ENCODE measurements around the gene TMEM129.

TMEM129 gene

DNA sequence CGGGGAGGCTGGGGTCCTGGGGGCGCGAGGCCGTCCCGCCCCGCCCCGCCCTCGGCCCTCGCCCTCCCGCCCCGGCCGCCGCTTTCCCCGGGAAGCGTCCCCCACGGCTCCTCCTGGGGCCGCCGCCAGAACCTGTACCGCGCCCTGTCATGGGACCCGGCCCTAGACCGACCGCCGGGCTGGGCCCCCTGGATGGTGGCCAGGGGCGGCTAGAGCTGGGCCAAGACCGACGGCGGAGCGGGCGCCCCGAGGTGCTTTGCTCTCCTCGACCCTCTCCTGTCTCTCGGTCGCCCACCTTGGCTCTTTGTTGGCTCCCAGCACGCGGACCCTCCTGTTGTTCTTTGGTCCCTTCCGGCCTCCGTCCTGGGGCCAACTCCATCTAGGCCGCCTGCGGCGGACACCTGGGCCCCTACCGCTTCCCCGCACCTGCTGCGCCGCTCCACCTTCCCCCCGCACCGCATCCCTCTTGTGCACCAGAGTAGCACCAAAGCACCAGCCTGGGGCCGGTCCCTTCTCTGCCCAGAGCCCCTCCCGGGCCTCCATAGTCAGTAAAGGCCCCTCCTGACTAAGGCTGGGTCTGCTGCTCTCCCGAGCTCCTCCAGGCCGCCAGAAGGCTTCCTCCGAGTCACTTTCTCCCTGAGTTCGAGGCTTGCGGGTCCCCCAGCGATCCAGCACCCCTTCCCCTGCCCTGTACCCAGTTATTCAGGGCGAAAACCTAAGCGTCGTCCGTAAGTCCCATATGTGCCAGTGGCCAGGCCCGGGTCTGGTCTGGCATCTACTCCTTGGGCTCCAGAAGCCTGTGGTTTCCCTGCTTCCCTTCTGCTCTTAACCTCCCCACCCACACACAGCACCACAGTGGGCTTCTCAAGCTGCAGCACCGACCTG lies 785 bp upstream of the TMEM129 start:
- DNase-seq, result no peak

- DNase-seq, result peak in 29 of 51 donors; percentile 6 to 76 (median 44)
These were observed 750 bp downstream of the TMEM129 start for GRCh38 chr4:1720163-1720983.

GRCh38 chr4:1718095-1718850 lies 2.9 kb downstream of the TMEM129 start:
- DNase-seq, result no peak

- DNase-seq, result no peak
These were observed 3.7 kb downstream of the TMEM129 start for GRCh38 chr4:1717129-1718094.

- no peak for DNase-seq
These were observed 4.8 kb downstream of the TMEM129 start for GRCh38 chr4:1716065-1716945.

GRCh38 chr4:1715002-1715758 lies 5.9 kb downstream of the TMEM129 start:
- no peak for DNase-seq

DNA sequence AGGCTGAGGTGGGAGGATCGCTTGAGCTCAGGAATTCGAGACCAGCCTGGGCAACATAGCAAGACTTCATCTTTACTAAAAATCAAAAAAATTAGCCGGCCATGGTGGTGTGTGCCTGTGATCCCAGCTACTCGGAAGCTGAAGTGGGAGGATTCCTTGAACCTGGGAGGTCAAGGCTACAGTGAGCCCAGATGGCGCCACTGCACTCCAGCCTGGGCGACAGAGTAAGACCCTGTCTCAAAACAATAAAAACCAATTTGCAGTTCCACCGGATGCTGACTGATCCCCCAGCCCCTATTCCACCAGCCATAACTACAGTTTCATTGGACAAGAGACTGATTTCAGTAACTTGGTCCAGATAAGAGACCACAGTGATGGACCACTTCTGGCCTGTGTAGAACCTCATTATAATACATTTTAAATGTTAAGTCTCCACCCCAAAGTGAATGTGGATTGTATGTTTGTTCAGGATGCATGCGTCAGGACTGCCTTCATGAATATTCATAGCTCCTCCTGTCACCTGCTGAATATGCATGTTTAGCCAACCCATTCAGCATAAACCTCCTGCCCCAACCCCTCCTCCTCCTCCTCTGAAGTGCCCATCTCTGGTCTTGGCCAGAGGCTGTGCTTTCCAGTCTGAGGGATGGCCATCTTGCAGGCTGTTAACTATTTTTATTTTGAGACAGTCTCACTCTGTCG lies 6.7 kb downstream of the TMEM129 start:
- no peak for DNase-seq

- peak in 1 of 51 donors; percentile 41 for DNase-seq
These were observed 7.9 kb downstream of the TMEM129 start for GRCh38 chr4:1713003-1713851.

DNA sequence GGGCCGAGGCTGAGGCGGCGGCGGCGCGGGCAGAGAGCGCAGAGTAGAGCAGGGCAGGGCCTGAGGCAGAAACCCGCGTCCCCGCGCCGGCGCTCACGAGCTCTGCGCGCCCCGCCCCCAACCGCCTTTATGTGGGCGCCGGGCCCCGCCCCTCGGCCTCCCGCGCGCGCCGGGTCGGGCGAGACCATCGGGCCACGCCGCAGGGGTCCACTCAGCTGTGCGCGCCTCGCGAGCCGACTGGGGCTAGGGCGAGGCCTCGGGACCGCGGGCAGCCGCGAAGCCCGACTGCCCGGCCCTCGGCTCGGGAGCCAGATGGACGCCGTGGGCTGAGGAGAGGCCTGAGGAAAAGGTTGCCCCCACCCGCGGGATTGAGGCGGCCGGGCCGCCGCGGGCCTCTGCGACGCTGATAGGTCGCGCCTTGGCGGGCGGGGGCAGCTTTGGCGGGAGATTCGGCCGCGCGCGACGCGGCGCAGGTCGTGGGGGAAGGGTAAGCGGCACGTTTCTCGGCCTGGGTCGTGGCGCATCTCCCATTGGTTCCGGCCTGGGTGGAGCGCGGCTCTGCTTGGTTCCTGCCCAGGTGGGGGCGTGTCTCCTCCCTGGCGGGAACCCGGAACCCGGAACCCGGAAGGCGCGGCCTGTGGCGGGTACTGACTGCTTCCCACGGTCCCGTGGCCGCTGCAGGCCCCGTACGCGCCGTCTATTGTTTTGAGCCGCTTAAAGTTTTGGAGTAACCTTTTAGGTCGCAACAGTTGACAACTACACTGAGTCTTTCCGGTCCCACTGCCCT lies 8.7 kb downstream of the TMEM129 start, which contains the start of gene SLBP:
Gene SLBP (minus strand): TSS at position 104 of the 787 bp plus-strand sequence. CDS start 131 bp downstream, outside the sequence.
- peak; percentile 60 to 94 (median 82) for DNase-seq

DNA sequence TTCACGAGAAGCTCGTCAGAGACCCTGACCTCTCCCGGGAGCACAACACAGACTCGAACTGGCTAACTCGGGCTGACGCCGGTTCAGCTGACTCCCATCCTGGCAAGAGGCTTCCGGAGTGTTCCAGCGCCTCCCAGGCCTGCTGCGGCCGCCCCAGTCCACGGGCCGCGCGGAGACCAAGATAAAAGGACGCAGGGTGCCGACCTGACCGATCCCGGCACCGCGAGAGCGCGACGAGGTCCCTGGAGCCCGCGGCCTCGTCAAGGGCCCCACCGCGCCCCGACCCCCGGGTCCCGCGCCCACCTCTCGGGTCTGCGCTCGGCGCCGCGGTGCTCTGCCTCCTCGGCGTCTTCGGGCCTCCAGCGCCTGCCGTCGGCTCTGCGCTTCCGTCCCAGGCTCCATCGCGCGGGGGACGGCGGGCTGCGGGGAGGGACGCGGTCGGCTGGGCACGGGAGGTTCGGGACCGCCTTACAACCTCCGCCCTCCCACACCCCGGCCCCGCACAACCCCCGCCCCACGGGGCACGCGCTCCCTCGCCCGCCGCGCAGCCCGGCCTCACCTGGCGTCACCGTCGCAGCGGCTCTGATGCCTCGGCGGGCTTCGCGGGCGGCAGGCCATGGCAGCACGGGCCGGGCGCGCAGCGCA lies 9.4 kb downstream of the TMEM129 start:
- peak in 28 of 51 donors; percentile 27 to 71 (median 47) for DNase-seq

DNA sequence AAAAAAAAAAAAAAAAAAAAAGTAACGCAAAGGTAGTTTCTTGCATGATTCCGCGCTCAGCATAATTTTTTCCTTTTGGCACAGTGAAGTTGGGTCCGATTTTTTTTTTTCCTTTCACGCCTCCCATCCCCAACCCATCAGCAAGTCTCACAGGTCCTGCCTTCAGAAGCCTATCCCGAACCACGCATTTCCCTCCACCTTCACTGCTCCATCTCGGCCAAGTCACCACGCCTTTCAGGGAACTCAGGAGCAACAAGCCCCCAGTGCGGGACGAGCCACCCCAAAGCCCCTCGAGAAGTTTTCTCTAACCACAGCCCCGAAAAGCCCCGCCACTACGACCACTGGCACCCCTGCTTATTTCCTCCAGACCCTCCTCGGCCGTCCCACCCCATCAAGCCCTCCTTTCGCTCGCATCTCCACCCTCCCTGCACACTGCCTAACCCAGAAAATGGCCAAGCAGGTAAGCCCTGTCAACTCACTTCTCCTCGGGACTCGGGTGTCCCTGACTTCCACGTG lies 10.0 kb downstream of the TMEM129 start:
- peak in 1 of 51 donors; percentile 11 for DNase-seq

DNA sequence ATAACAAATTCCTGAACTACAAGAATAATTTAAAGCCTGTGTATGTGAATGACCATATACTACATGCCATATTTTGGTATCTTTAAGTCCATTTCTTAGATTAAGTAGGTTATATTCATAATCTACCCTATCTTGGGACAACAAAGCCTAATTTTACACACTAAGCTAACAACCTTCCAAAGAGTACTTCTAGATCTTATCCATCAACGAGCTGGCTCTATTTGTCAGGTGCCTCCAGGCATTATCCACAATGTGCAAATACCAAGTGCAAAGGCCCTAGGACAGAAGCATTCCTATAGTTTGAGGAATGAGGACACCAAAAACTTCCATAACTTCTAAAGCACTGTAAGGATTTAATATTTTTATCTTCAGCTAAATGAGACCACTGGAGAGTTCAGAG lies 12.5 kb downstream of the TMEM129 start:
- DNase-seq, result no peak

GRCh38 chr4:1706358-1706757 lies 14.8 kb downstream of the TMEM129 start:
- DNase-seq, result no peak

DNA sequence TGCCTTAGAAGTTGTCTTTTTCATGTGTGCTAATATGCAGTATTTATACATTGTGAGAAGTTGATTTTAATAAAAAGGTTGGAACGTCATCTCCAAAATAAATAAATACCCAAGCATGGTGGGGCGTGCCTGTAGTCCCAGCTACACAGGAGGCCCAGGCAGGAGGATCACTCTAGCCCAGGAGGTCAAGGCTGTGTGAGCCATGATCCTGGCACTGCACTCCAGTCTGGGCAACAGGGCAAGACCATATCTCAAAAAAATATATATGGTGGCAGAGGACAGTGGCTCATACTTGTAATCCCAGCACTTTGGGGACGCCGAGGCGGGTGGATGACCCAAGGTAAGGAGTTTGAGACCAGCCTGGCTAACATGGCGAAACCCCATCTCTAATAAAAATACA lies 15.4 kb downstream of the TMEM129 start:
- DNase-seq, result no peak

- DNase-seq, result no peak
These were observed 17.3 kb downstream of the TMEM129 start for GRCh38 chr4:1703867-1704266.
